HG03175 (cell line): ENCODE measurements around the gene SOX8.
"Not testable (repeated sequence)": the region's sequence is repeated elsewhere in the genome, so short reads cannot be mapped to it uniquely, and the experiment has no call there.

ENCODE experiments used
- ATAC-seq: cut with Tn5 transposase; IDR thresholded peaks from one replicate; pipeline ENCODE4 v1.9.1; 2021; ENCODE audit warnings: mild to moderate bottlenecking, moderate library complexity; ENCODE audit not compliant: unreplicated experiment

The SOX8 gene

GRCh38 chr16:1021553-1022160, 40.1 kb downstream of the SOX8 start:
- ATAC-seq: no peak

DNA sequence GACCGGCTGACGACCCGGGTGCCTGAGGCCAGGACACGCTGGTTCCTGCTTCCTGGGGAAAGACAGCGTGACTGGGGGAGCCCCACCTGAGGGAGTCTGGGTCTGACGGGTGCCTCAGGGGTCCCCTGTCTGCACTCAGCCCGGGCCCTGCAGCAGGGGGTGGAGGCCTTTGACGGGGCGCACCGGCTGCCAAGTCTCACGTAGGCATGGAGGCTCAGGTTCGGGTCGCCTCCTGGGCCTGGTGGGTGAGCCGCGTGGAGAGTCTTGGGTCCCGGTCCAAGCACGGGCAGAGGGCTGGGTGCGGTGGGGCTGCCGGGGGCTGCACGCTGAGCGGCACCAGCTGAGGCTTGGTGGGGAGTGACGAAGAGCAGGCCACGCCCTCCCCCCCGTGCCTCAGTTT, 40.9 kb downstream of the SOX8 start:
- no peak for ATAC-seq

DNA sequence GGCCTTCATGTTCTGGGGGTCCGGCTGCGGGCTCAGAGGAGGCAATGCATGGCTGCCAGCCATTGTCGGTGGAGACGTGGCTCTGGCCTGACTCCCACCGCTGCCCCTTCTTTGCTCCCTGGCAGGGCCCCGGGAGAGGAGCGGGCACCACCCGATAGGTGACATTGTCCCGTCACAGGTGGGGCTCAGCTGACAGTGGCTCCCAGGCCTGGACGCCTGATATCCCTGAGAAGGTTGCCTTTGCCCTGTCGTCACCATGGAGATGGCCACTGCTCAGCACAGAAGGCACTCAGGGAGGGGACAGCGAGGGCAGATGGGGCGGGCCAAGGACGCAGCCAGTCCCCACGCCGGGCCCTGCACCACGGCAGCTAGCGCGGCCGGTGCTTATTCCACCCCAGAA, 42.6 kb downstream of the SOX8 start:
- ATAC-seq: no peak

DNA sequence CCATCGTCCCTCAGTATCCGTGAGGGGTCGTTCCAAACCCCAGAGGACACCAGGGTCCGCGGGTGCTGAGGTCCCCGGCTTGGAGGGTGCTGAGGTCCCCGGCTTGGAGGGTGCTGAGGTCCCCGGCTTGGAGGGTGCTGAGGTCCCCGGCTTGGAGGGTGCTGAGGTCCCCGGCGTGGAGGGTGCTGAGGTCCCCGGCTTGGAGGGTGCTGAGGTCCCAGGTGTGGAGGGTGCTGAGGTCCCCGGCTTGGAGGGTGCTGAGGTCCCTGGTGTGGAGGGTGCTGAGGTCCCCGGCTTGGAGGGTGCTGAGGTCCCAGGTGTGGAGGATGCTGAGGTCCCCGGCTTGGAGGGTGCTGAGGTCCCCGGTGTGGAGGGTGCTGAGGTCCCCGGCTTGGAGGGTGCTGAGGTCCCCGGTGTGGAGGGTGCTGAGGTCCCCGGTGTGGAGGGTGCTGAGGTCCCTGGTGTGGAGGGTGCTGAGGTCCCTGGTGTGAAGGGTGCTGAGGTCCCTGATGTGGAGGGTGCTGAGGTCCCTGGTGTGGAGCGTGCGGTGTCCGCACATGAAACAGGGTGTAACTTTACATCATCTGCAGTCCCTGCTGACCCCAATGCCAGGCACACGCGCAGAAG, 43.7 kb downstream of the SOX8 start:
- ATAC-seq: not testable (repeated sequence)

- ATAC-seq: no peak
Measured at GRCh38 chr16:1026057-1026783, 44.6 kb downstream of the SOX8 start.

- ATAC-seq: no peak
Measured at GRCh38 chr16:1026784-1027500, 45.4 kb downstream of the SOX8 start.

DNA sequence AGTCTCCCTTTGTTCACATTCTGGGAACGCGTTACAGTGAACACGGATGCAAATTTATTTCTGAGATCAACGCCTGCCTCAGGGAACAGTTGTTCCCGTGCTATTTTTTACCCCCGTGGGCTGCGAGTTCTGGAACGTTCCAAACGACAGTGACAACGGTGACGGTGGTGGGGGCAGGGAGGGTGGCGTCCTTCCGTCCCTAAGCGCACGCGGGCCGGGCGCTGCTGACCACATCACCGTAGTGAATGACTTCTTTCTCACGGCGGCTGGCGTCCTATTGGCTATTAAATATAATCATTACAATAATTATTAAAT, 45.9 kb downstream of the SOX8 start:
- no peak for ATAC-seq

DNA sequence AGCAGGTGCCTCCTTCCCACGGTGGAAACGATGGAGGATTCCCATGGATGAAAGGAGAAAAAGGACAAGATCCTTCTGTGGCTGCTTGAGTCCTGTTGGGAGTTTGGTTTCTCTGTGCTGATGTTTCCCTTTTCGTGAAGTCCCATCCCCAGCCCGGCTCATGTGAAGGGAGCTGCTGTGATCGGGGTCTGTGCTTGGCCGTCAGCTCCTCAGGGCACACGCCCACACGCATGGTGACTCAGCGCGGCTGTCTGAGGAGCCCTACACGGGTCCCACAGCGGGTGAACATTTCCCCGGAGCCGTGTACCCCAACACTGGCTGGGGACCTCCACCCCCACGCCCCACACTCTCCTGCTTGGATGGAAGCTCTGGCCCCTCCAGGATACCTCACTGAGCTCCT, 46.5 kb downstream of the SOX8 start:
- ATAC-seq: no peak

- ATAC-seq: no peak
Measured at GRCh38 chr16:1028524-1029258, 47.1 kb downstream of the SOX8 start.

- no peak for ATAC-seq
Measured at GRCh38 chr16:1029259-1029545, 47.6 kb downstream of the SOX8 start.

DNA sequence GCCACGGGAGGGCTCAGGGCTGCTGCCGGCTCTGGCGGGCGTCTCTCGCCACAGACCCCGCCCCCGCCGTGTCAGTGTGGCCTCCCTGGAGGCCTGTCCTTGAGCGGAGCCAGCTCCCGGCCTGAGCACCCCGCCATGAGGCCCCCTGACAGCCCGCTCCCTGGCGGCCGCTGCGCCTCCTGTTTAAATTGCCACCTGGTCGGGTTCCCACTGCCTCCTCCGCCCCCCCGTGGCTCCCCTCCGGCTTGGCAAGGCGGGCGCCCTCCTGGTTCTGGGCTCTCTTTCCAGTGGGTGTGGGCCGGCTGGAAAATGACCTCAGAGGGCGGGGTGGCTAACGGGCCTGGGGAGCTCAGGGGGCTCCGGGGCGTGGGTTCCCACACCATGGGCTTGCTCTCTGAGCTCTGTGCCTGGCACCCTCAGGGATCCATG, 48.9 kb downstream of the SOX8 start:
- no peak for ATAC-seq

- ATAC-seq: no peak
Measured at GRCh38 chr16:1031666-1032065, 50.1 kb downstream of the SOX8 start.

GRCh38 chr16:1032607-1033006, 51.0 kb downstream of the SOX8 start:
- no peak for ATAC-seq

GRCh38 chr16:1033128-1033679, 51.6 kb downstream of the SOX8 start:
- ATAC-seq: no peak

GRCh38 chr16:1034230-1035065, 52.9 kb downstream of the SOX8 start:
- no peak for ATAC-seq

DNA sequence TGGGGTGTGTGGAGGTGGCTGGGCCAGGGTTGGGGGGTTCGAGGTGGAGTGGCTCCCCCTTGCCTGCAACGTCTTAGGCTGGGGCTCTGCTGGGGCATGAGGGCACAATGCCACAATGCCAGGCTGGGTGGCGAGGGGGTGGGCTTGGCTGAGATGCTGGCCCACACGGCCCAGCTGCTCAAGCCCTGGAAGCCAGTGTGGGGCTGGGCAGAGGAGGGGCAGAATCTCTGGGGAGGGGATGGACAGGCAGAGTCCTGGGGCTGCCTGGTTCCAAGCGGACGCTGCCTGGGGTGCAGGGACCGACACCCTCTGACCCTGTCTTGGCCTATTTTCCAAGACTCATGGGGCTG, 53.5 kb downstream of the SOX8 start:
- no peak for ATAC-seq

DNA sequence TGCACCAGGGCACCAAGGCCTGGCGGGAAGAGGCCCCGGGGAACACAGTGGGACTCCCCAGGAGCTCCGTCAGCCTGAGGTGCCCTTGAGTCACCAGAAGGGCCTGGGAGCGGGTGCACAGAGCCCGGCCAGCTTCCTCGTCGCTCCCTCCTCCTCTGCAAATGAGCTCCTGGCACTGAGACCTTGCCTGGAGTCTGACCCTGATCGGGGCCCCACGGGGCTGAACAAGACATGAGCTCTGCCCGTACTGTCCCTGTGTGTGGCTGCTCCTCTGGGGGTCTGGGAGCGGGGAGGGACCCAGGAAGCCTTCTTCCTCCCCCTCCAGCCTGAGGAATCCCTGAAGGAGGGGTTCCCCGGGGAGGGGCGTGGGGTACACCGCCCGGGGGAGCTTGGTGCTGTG, 54.6 kb downstream of the SOX8 start:
- no peak for ATAC-seq
